IPS DF 6.9 (cell line): ENCODE data around the gene CDC20B.
A peak's percentile ranks its signal among the peaks of the same experiment; 100 is the strongest.

Source experiments
- DNase-seq: peaks from one replicate; pipeline ENCODE4 v3.0.0-alpha.2; 2013; ENCODE audit warnings: low read depth, low spot score
- H3K27ac ChIP-seq: one replicate; pipeline ENCODE4 v1.5.1; 2013; ENCODE audit warnings: low read length, control low read depth
- H3K27me3 ChIP-seq: 2 replicates; pipeline ENCODE4 v1.6.1; 2013; ENCODE audit warnings: mild to moderate bottlenecking, low read length; ENCODE audit not compliant: control insufficient read depth, insufficient read depth
- H3K36me3 ChIP-seq: 2 replicates; pipeline ENCODE4 v1.6.1; 2013; ENCODE audit warnings: low read length; ENCODE audit not compliant: control insufficient read depth, insufficient read depth
- H3K4me1 ChIP-seq: 2 replicates; pipeline ENCODE4 v1.6.1; 2013; ENCODE audit warnings: low read length; ENCODE audit not compliant: control insufficient read depth, insufficient read depth
- H3K4me3 ChIP-seq: 2 replicates; pipeline ENCODE4 v1.5.1; 2013; ENCODE audit warnings: mild to moderate bottlenecking, low read length
- H3K9me3 ChIP-seq: 2 replicates; pipeline ENCODE4 v1.6.1; 2013; ENCODE audit warnings: low read length, inconsistent platforms; ENCODE audit not compliant: control insufficient read depth, insufficient read depth
- WGBS: extraction: QIAGEN DNeasy Blood & Tissue Kit; methylation state at CpG from one replicate; pipeline ENCODE4 v1.1.7; 2013; ENCODE audit warnings: mixed read lengths, missing lambda C conversion rate; ENCODE audit not compliant: insufficient read length, insufficient coverage; 5-methylcytosine and 5-hydroxymethylcytosine counted together

The CDC20B gene, protein sequence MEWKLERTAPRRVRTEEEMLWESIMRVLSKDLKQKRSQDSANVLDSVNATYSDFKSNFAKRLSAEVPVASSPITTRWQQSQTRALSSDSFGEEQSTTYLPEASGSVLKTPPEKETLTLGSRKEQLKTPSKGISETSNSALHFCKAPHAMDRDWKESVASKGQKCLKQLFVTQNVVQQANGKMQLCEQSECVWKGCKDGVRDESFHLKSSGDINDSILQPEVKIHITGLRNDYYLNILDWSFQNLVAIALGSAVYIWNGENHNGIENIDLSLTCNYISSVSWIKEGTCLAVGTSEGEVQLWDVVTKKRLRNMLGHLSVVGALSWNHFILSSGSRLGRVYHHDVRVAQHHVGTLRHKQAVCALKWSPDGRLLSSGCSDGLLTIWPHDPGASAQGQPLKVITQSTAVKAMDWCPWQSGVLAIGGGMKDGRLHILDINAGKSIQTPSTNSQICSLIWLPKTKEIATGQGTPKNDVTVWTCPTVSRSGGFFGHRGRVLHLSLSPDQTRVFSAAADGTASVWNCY

GRCh38 chr5:55172937-55173686, at the start of gene CDC20B:
TSS of gene CDC20B (minus strand) at chr5:55173177. CDS start at chr5:55173000, 177 bp downstream.
- peaks cover 26% of the 10 kb centered on the region for H3K27me3 ChIP-seq

DNA sequence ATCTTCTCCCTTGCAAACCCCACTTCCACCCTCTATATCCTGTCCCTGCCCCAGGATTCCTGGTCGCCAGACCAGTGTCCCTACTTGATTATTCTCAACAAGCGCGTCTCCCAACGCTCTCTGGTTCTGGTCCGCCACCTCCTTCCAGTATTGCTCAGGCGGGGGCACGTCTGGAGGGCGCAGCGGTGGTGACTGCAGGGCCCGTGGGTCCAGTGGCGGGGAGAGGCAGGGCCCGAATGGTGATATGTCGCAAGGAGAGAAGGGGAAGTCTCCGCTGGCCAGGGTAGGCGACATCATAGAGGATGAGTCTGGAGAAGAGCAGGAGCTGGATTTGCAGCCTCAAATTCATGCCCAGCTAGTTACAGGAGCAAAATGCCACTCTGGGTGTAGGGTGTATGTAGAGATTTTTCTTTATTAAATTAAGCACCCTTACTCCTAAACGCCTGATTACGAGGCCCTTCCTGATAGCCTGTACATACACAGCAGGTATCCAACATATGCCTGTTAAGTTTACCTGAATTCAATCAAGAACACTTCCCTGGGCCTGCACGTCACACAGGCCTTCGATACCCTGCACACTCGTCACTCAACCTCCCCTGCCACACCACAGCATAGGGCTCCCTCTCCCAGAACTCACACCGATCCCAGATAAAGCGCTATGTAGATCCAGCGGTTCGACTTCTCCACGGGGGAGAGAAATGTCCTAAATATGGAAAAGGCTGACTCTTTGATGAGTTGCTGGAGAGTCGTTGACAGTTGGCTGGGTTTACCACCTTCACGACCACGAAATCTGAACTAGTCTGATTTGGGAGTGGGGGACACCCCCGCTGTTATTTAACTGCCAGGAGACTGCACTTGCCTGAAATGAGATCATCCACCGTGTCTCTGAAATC, 49.4 kb upstream of the CDC20B start:
- DNase-seq = no peak
- Histone ChIP-seq H3K9me3 (no peaks in the 10 kb centered on the region), H3K27me3 (peaks cover 63% of the 10 kb centered on the region), H3K36me3 (no peaks in the 10 kb centered on the region), H3K27ac (no peak overlapping the region), H3K4me1 (peaks cover 3% of the 10 kb centered on the region; the same call in 1 of the 2 replicates), H3K4me3 (no peak overlapping the region)
- no CpG with 5 or more reads among the region's 30 CpGs for WGBS

More at GRCh38 chr5:55172937-55173686, at the start of gene CDC20B:
- Histone ChIP-seq H3K4me1 (no peaks in the 10 kb centered on the region), H3K9me3 (no peaks in the 10 kb centered on the region), H3K27ac (no peak within 1 kb of the TSS), H3K36me3 (no peaks in the 10 kb centered on the region), H3K4me3 (peak within 1 kb of the TSS; percentile 25; the same call in 1 of the 2 replicates)
- WGBS = no CpG with 5 or more reads among the region's 69 CpGs
- DNase-seq = no peak

GRCh38 chr5:55220433-55221185, 47.6 kb upstream of the CDC20B start:
- Histone ChIP-seq H3K36me3 (no peaks in the 10 kb centered on the region), H3K27ac (no peak overlapping the region), H3K4me1 (peaks cover 3% of the 10 kb centered on the region; the same call in 1 of the 2 replicates), H3K9me3 (no peaks in the 10 kb centered on the region), H3K27me3 (peaks cover 51% of the 10 kb centered on the region), H3K4me3 (peak overlapping the region; percentile 25; the same call in 1 of the 2 replicates)
- no CpG with 5 or more reads among the region's 62 CpGs for WGBS
- no peak for DNase-seq

DNA sequence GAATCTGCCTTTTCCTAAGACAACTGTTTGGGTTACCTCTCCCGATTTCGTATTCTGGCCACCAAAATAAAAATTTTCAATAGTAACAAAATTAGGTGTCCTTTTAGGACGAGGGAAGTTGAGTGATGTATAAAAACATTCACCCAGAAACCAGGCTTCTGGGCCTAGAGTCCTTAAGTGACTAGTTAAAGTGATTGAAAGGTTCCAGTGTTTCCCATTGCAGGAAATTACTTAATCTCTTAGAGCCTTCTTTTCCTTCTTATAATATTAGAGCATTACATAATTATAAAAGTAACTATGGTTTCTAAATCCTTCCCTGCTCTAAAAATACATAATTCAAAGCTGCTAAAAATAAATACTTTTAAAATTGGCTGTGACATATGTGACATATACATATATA, 46.8 kb upstream of the CDC20B start:
- no peaks in the 10 kb centered on the region for H3K36me3 ChIP-seq
- no peak for DNase-seq
- no peaks in the 10 kb centered on the region for H3K9me3 ChIP-seq
- peaks cover 3% of the 10 kb centered on the region; the same call in 1 of the 2 replicates for H3K4me1 ChIP-seq
- H3K4me3 ChIP-seq = no peak overlapping the region
- H3K27me3 ChIP-seq = peaks cover 43% of the 10 kb centered on the region
- WGBS = no CpG with 5 or more reads among the region's 3 CpGs
- H3K27ac ChIP-seq = no peak overlapping the region

GRCh38 chr5:55218967-55219366, 46.0 kb upstream of the CDC20B start:
- WGBS = no CpG with 5 or more reads among the region's 4 CpGs
- Histone ChIP-seq H3K27me3 (peaks cover 35% of the 10 kb centered on the region), H3K4me3 (no peak overlapping the region), H3K36me3 (no peaks in the 10 kb centered on the region), H3K4me1 (peaks cover 3% of the 10 kb centered on the region; the same call in 1 of the 2 replicates), H3K27ac (no peak overlapping the region), H3K9me3 (no peaks in the 10 kb centered on the region)
- no peak for DNase-seq

DNA sequence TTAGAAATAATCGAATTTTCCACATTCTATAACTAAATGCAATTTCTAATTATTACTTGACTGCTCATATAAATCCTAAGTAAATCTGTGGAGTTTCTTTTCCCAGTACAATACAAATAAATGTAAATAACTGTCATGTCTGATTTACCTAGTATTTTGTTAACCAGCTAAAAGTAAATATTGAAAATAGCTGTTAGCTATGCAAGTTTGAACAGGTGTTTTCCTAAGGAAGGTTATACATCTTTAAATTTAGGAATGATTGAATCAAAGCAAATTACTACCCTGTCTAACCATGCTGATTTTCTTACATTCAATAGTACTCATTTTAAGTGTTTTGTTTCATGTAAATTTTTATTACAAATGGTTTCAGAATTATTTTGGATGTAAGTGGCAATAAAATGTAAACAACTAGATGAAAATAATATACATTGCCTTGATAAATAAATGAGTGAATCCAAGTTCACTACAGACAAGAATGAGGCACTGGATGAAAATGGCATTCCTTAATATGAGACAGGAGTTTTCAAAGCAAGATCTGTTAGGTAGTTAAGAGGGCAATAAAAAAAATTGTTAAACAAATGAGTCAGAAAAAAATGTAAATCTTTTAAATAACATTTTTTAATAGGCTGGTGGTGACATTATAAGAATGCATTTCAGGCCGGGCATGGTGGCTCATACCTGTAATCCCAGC, 38.4 kb upstream of the CDC20B start:
- Histone ChIP-seq H3K27me3 (no peaks in the 10 kb centered on the region), H3K4me1 (no peaks in the 10 kb centered on the region), H3K36me3 (no peaks in the 10 kb centered on the region), H3K27ac (no peak overlapping the region), H3K4me3 (no peak overlapping the region), H3K9me3 (no peaks in the 10 kb centered on the region)
- no peak for DNase-seq
- no CpG with 5 or more reads among the region's 2 CpGs for WGBS

- no peak for DNase-seq
- H3K27me3 ChIP-seq = no peaks in the 10 kb centered on the region
- H3K27ac ChIP-seq = no peak overlapping the region
- no peaks in the 10 kb centered on the region for H3K4me1 ChIP-seq
- no peak overlapping the region for H3K4me3 ChIP-seq
- no peaks in the 10 kb centered on the region for H3K9me3 ChIP-seq
- H3K36me3 ChIP-seq = no peaks in the 10 kb centered on the region
- WGBS = no CpG with 5 or more reads among the region's 2 CpGs
These were observed 32.0 kb upstream of the CDC20B start for GRCh38 chr5:55205001-55205400.

DNA sequence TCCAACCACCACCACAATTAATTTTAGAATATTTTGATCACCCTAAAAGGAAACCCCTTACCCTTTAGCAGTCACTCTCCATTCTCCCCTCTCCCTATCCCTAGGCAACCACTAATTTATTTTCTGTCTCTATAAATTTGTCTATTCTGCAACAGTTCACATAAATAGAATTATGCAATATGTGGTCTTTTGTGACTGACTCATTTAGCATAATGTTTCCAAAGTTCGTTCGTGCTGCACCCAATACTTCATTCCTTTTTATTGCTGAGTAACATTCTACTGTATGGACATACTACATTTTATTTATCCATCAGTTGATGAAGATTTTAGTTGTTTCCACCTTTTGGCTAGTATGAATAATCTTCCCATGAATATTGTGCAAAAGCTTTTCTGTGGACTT, 18.2 kb upstream of the CDC20B start:
- no peaks in the 10 kb centered on the region for H3K9me3 ChIP-seq
- H3K36me3 ChIP-seq = no peaks in the 10 kb centered on the region
- no peaks in the 10 kb centered on the region for H3K4me1 ChIP-seq
- H3K27ac ChIP-seq = no peak overlapping the region
- no peaks in the 10 kb centered on the region for H3K27me3 ChIP-seq
- no peak overlapping the region for H3K4me3 ChIP-seq
- DNase-seq = no peak
- no CpG with 5 or more reads among the region's 2 CpGs for WGBS
